ENCODE measurements around the gene MAP3K12.
A peak's percentile ranks its signal among the peaks of the same experiment; 100 is the strongest.

Gene MAP3K12

GRCh38 chr12:53453953-53454640, 45.2 kb downstream of the MAP3K12 start:
- no peak for DNase-seq (ENCODE audit: low read depth in 1 of 2, low spot score in 1 of 2)
- H3K4me3 ChIP-seq (replicated peaks; ENCODE audit: insufficient read depth, low read length): peak overlapping the region; percentile 79; the same call in 1 of the 2 replicates
- H3K27me3 ChIP-seq (ENCODE audit: insufficient read depth, poor library complexity, severe bottlenecking): no peaks in the 10 kb centered on the region
- H3K27ac ChIP-seq (replicated peaks): peak overlapping the region; percentile 97
- TF ChIP-seq, protein P1, sequence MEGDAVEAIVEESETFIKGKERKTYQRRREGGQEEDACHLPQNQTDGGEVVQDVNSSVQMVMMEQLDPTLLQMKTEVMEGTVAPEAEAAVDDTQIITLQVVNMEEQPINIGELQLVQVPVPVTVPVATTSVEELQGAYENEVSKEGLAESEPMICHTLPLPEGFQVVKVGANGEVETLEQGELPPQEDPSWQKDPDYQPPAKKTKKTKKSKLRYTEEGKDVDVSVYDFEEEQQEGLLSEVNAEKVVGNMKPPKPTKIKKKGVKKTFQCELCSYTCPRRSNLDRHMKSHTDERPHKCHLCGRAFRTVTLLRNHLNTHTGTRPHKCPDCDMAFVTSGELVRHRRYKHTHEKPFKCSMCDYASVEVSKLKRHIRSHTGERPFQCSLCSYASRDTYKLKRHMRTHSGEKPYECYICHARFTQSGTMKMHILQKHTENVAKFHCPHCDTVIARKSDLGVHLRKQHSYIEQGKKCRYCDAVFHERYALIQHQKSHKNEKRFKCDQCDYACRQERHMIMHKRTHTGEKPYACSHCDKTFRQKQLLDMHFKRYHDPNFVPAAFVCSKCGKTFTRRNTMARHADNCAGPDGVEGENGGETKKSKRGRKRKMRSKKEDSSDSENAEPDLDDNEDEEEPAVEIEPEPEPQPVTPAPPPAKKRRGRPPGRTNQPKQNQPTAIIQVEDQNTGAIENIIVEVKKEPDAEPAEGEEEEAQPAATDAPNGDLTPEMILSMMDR (IDR thresholded peaks at IDR 0.05; ENCODE audit: insufficient read depth, low read length): no peak
- TF ChIP-seq GABPA (IDR thresholded peaks at IDR 0.05; ENCODE audit: low read depth) (no peak), SPI1 (IDR thresholded peaks at IDR 0.05; ENCODE audit: borderline replicate concordance, low read depth) (no peak), POLR2AphosphoS5 (IDR thresholded peaks at IDR 0.05; ENCODE audit: low read depth) (no peak)
- TF ChIP-seq, protein P2, sequence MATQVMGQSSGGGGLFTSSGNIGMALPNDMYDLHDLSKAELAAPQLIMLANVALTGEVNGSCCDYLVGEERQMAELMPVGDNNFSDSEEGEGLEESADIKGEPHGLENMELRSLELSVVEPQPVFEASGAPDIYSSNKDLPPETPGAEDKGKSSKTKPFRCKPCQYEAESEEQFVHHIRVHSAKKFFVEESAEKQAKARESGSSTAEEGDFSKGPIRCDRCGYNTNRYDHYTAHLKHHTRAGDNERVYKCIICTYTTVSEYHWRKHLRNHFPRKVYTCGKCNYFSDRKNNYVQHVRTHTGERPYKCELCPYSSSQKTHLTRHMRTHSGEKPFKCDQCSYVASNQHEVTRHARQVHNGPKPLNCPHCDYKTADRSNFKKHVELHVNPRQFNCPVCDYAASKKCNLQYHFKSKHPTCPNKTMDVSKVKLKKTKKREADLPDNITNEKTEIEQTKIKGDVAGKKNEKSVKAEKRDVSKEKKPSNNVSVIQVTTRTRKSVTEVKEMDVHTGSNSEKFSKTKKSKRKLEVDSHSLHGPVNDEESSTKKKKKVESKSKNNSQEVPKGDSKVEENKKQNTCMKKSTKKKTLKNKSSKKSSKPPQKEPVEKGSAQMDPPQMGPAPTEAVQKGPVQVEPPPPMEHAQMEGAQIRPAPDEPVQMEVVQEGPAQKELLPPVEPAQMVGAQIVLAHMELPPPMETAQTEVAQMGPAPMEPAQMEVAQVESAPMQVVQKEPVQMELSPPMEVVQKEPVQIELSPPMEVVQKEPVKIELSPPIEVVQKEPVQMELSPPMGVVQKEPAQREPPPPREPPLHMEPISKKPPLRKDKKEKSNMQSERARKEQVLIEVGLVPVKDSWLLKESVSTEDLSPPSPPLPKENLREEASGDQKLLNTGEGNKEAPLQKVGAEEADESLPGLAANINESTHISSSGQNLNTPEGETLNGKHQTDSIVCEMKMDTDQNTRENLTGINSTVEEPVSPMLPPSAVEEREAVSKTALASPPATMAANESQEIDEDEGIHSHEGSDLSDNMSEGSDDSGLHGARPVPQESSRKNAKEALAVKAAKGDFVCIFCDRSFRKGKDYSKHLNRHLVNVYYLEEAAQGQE (IDR thresholded peaks at IDR 0.05; ENCODE audit: insufficient replicate concordance, low read depth): no peak

GRCh38 chr12:53452159-53453077, 46.8 kb downstream of the MAP3K12 start:
- DNase-seq (ENCODE audit: low read depth in 1 of 2, low spot score in 1 of 2): peak; percentile 70 to 78
- H3K4me3 ChIP-seq (replicated peaks; ENCODE audit: insufficient read depth, low read length): peak overlapping the region; percentile 79
- peak overlapping the region; percentile 97 for H3K27ac ChIP-seq (replicated peaks)
- TF ChIP-seq GABPA (IDR thresholded peaks at IDR 0.05; ENCODE audit: low read depth) (no peak), POLR2AphosphoS5 (IDR thresholded peaks at IDR 0.05; ENCODE audit: low read depth) (peak; percentile 86)
- no peaks in the 10 kb centered on the region for H3K27me3 ChIP-seq (ENCODE audit: insufficient read depth, poor library complexity, severe bottlenecking)

DNA sequence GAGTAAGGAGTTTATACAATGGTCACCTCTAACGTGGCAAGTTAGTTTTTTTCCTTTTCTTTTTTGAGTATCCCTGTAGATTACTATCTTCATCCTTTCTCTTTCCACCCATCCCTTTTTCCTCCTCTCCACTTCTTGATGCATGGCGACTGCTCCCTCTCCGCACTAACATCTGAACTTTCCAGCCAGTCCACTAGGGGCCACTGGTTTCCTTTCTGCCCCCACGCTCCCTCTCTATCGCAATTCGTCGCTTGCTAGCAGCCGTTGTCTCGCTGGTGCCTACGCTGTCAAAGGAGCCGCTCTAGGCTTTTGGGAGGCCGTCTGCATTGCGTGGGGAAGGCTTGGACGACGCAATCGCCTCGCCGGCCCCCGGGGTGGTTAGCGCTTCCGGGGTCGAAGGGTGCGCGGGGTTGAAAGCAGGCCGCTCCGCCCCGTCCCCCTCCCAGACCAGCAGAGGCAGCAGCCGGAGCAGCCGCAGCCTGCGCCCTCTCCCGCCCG, 47.5 kb downstream of the MAP3K12 start, which contains the start of gene PCBP2:
PCBP2 (plus strand) TSS at position 442 of the 498 bp plus-strand sequence. CDS start 2,699 bp downstream, outside the sequence.
- peak; percentile 99 to 100 for DNase-seq (ENCODE audit: low read depth in 1 of 2, low spot score in 1 of 2)
- TF ChIP-seq SPI1 (IDR thresholded peaks at IDR 0.05; ENCODE audit: borderline replicate concordance, low read depth): no peak
- peak; percentile 80 for TF ChIP-seq POLR2AphosphoS5 (IDR thresholded peaks at IDR 0.05; ENCODE audit: low read depth)
- TF ChIP-seq, protein P2 (IDR thresholded peaks at IDR 0.05; ENCODE audit: insufficient replicate concordance, low read depth): no peak
- TF ChIP-seq GABPA (IDR thresholded peaks at IDR 0.05; ENCODE audit: low read depth): peak; percentile 91
- TF ChIP-seq, protein P1 (IDR thresholded peaks at IDR 0.05; ENCODE audit: insufficient read depth, low read length): peak; percentile 71

DNA sequence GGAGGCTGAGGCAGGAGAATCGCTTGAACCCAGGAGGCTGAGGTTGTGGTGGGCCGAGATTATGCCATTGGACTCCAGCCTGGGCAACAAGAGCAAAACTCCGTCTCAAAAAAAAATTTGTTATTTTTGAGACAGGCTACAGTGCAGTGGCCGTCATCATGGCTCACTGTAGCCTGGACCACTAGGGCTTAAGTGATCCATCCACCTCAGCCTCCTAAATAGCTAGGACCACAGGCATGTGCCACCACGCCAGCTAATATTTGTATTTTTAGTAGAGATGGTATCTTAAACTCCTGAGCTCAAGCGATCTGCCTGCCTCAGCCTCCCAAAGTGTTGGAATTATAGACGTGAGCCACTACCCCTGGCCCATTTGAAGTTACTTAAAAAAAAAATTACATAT, 48.3 kb downstream of the MAP3K12 start:
- H3K27me3 ChIP-seq (ENCODE audit: insufficient read depth, poor library complexity, severe bottlenecking): no peaks in the 10 kb centered on the region
- DNase-seq (ENCODE audit: low read depth in 1 of 2, low spot score in 1 of 2): no peak
- no peak overlapping the region for H3K27ac ChIP-seq (replicated peaks)
- TF ChIP-seq SPI1 (IDR thresholded peaks at IDR 0.05; ENCODE audit: borderline replicate concordance, low read depth) (no peak), GABPA (IDR thresholded peaks at IDR 0.05; ENCODE audit: low read depth) (no peak), POLR2AphosphoS5 (IDR thresholded peaks at IDR 0.05; ENCODE audit: low read depth) (no peak)
- TF ChIP-seq, protein P2 (IDR thresholded peaks at IDR 0.05; ENCODE audit: insufficient replicate concordance, low read depth): no peak
- TF ChIP-seq, protein P1 (IDR thresholded peaks at IDR 0.05; ENCODE audit: insufficient read depth, low read length): no peak
- no peak overlapping the region for H3K4me3 ChIP-seq (replicated peaks; ENCODE audit: insufficient read depth, low read length)

More for the DNA sequence above, 47.5 kb downstream of the MAP3K12 start, which contains the start of gene PCBP2:
- no peaks in the 10 kb centered on the region for H3K27me3 ChIP-seq (ENCODE audit: insufficient read depth, poor library complexity, severe bottlenecking)
- H3K4me3 ChIP-seq (replicated peaks; ENCODE audit: insufficient read depth, low read length): peak within 1 kb of the TSS; percentile 79
- peak within 1 kb of the TSS; percentile 97 for H3K27ac ChIP-seq (replicated peaks)
